ENCODE data around the gene TMPRSS2. TPM values are rescaled to one million over a fixed set of nuclear protein-coding genes. Genes with fewer than 3 reads are reported as not detected.

The TMPRSS2 gene
- total and polyA plus RNA-seq, 7 donors = 0.03 to 0.15 (median 0.10) TPM; not detected in 3

DNA sequence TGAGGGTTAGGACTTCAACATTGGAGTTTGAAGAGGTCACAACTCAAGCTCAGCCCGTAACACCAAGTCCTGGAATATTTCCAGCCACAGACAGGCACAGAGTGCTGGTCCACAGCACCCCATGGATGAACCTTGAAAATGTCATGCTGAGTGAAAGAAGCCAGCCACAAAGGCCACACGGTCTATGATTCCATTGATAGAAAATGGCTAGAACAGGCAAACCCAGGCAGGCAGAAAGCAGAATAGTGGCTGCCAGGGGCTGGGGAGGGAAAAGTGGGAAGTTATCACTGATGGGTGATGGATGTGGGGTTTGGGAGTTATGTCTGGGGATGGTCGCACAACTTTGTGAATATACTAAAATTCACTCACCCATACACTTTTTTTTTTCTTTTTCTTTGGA is 60.6 kb downstream of the TMPRSS2 start:
- no peak overlapping the region for H3K27ac ChIP-seq
- 85 to 92% (median 90%) methylated on average over 3 of the region's 3 CpGs for WGBS, 3 donors
- no peaks in the 10 kb centered on the region for H3K9me3 ChIP-seq
- TF ChIP-seq, protein P1, sequence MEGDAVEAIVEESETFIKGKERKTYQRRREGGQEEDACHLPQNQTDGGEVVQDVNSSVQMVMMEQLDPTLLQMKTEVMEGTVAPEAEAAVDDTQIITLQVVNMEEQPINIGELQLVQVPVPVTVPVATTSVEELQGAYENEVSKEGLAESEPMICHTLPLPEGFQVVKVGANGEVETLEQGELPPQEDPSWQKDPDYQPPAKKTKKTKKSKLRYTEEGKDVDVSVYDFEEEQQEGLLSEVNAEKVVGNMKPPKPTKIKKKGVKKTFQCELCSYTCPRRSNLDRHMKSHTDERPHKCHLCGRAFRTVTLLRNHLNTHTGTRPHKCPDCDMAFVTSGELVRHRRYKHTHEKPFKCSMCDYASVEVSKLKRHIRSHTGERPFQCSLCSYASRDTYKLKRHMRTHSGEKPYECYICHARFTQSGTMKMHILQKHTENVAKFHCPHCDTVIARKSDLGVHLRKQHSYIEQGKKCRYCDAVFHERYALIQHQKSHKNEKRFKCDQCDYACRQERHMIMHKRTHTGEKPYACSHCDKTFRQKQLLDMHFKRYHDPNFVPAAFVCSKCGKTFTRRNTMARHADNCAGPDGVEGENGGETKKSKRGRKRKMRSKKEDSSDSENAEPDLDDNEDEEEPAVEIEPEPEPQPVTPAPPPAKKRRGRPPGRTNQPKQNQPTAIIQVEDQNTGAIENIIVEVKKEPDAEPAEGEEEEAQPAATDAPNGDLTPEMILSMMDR (IDR thresholded peaks at IDR 0.05) = no peak
- H3K36me3 ChIP-seq (ENCODE audit: insufficient read depth in 1 of 2, low read depth in 1 of 2) = peaks cover 0 to 24% of the 10 kb centered on the region in 2 donors
- H3K4me1 ChIP-seq = no peaks in the 10 kb centered on the region
- H3K4me3 ChIP-seq = no peak overlapping the region
- no peak for ATAC-seq
- H3K27me3 ChIP-seq (ENCODE audit: insufficient read depth in 3 of 3, low read length in 2 of 3) = no peaks in the 10 kb centered on the region
- intact Hi-C loops (cut with DNase I) = no loop called here
- DNase-seq = no peak

DNA sequence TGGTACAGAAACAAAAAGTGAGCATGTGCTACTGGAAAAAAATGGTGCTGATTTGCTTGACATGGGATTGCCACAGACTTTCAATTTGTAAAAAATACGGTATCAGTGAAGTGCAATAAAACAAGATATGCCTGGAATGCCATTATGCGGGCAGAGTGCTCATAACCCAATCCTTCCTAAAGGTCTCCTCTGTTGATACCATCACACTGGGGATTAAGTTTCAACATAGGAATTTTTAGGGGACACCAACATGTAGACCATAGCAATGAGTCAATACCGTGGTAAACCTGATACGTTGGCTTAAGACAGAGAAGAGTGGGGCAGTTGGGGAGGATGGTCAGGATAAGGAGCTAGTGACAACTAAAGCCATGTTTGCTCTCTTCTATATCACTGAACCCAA is 61.4 kb downstream of the TMPRSS2 start:
- no peak for DNase-seq
- Histone ChIP-seq H3K9me3 (no peaks in the 10 kb centered on the region), H3K4me1 (no peaks in the 10 kb centered on the region), H3K27ac (no peak overlapping the region), H3K4me3 (no peak overlapping the region), H3K27me3 (ENCODE audit: insufficient read depth in 3 of 3, low read length in 2 of 3) (no peaks in the 10 kb centered on the region), H3K36me3 (ENCODE audit: insufficient read depth in 1 of 2, low read depth in 1 of 2) (peaks cover 0 to 24% of the 10 kb centered on the region in 2 donors)
- TF ChIP-seq, protein P1 (IDR thresholded peaks at IDR 0.05) = no peak
- no peak for ATAC-seq
- intact Hi-C loops (cut with DNase I) = no loop called here
- 61 to 73% (median 73%) methylated on average over 4 of the region's 4 CpGs for WGBS, 3 donors

DNA sequence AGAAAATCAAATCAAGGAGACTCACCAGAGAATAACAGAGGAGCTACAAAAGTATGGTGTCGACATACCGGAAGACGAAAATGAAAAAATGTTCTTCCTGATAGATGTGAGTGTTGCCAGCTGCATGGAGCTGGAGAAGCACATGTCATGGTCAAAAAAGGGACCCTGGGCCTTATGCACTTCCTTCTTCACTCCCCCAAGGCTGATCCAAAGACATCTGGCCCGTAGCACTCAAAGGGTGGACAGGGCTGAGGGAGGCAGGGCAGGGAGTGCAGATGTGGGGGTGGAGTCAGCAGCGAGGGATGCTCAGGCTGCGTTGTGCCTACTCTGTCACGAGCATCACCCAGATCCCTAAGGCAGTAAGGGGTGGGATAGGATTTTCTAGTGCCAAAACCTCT is 62.5 kb downstream of the TMPRSS2 start:
- peaks cover 0 to 24% of the 10 kb centered on the region in 2 donors for H3K36me3 ChIP-seq (ENCODE audit: insufficient read depth in 1 of 2, low read depth in 1 of 2)
- H3K9me3 ChIP-seq = no peaks in the 10 kb centered on the region
- intact Hi-C loops (cut with DNase I) = no loop called here
- H3K4me3 ChIP-seq = no peak overlapping the region
- no peaks in the 10 kb centered on the region for H3K27me3 ChIP-seq (ENCODE audit: insufficient read depth in 3 of 3, low read length in 2 of 3)
- H3K4me1 ChIP-seq = no peaks in the 10 kb centered on the region
- 68 to 80% (median 72%) methylated on average over 7 of the region's 7 CpGs for WGBS, 3 donors
- DNase-seq = no peak
- no peak for ATAC-seq
- TF ChIP-seq, protein P1 (IDR thresholded peaks at IDR 0.05) = no peak
- H3K27ac ChIP-seq = no peak overlapping the region

DNA sequence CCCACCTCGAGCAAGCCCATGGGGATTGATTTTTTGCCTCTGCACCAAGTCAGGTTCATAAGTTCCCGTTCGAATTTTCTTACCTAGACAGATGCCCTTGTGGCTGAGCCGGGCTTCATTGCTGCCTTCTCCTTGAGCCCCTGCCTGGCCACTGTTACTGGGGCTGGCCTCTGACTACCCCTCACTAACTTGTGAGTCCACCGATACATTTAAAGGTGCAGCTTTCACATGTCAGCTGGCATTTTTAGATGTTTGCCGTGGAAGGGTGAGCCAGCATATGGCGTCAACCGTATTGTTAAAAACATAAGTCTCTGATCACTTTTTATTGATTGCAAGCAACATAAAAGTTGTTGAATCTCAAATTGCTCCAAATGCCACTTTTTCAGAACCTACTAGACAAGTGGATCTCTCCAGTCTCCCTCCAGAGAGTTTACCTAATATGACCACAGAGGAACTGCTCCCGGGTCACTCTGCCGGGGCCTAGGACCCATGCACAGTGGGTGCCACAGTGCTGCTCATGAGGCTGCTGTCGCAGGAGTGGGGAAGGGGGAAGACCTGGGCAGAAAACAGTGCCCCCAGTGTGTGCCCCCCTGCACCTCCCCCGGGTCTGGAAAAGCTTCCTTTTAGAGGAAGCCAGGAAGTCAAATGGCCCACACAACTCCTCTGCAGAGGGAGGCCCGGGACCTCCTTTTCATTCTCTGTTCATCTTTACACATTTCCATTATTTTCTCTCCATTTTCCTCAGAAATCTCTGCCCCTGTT is 63.1 kb downstream of the TMPRSS2 start:
- WGBS, 3 donors = 86 to 89% (median 87%) methylated on average over 13 of the region's 13 CpGs
- intact Hi-C loops (cut with DNase I) = no loop called here

More for the DNA sequence above, 63.1 kb downstream of the TMPRSS2 start:
- Histone ChIP-seq H3K27me3 (ENCODE audit: insufficient read depth in 3 of 3, low read length in 2 of 3) (no peaks in the 10 kb centered on the region), H3K36me3 (ENCODE audit: insufficient read depth in 1 of 2, low read depth in 1 of 2) (peaks cover 0 to 24% of the 10 kb centered on the region in 2 donors), H3K27ac (no peak overlapping the region), H3K4me3 (no peak overlapping the region), H3K4me1 (no peaks in the 10 kb centered on the region), H3K9me3 (no peaks in the 10 kb centered on the region)
- DNase-seq (no peak), ATAC-seq (no peak)
- TF ChIP-seq, protein P1 (IDR thresholded peaks at IDR 0.05) = no peak

Data from psoas muscle (tissue), 8 donors.